Measurements from ENCODE around the gene UPB1. TPM values are rescaled to one million over a fixed set of nuclear protein-coding genes. Genes with fewer than 3 reads are reported as not detected.

The UPB1 gene
- total and polyA plus RNA-seq, 2 experiments from 2014 or later: 0.39 to 1.6 TPM

DNA sequence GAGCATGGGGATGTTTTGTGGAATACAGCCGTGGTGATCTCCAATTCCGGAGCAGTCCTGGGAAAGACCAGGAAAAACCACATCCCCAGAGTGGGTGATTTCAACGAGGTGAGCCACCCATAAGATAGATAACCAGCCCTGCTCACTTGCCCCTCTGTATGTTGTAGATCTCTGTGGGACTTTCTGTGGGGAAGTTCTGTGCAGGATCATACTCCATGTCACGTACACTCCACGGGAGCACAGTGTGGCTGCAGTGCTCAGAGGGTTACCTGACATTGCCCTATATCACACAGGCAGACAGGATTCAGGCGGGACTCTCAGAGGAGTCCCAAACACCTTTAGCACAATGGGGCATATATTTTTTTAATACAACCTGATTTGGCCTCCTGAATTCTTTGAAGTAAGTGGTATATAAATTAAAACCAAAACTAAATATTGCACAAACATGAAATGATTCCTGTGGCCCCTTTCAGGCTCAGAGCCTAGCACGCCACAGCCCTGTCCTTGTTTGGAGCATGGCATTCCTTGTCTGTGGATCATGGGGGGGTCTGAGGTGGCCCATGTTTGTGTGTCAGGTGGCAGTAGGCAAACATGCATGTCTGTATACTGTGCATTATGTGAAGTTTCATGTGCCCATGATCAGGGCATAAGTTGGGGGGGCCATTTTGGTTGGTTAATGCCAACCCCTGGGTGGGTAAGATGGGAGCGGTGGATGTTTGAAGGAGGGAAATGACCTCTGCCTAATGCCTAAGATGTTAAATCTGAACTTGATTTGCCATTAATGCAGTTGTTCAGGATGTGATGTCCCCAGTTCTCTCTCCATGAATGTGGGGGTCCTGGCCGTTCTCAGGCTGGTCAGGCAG, 18.5 kb downstream of the UPB1 start:
- TF ChIP-seq, protein P1, sequence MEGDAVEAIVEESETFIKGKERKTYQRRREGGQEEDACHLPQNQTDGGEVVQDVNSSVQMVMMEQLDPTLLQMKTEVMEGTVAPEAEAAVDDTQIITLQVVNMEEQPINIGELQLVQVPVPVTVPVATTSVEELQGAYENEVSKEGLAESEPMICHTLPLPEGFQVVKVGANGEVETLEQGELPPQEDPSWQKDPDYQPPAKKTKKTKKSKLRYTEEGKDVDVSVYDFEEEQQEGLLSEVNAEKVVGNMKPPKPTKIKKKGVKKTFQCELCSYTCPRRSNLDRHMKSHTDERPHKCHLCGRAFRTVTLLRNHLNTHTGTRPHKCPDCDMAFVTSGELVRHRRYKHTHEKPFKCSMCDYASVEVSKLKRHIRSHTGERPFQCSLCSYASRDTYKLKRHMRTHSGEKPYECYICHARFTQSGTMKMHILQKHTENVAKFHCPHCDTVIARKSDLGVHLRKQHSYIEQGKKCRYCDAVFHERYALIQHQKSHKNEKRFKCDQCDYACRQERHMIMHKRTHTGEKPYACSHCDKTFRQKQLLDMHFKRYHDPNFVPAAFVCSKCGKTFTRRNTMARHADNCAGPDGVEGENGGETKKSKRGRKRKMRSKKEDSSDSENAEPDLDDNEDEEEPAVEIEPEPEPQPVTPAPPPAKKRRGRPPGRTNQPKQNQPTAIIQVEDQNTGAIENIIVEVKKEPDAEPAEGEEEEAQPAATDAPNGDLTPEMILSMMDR (IDR thresholded peaks at IDR 0.05; ENCODE audit: poor library complexity): no peak
- TF ChIP-seq EZH2phosphoT487 (IDR thresholded peaks at IDR 0.05; ENCODE audit: low read depth, severe bottlenecking, unreplicated experiment): no peak
- TF ChIP-seq EZH2 (IDR thresholded peaks at IDR 0.05; ENCODE audit: borderline replicate concordance): no peak
- Histone ChIP-seq H4K20me1 (ENCODE audit: insufficient read depth, poor library complexity, severe bottlenecking) (no peaks in the 10 kb centered on the region), H3K9me3 (ENCODE audit: low read depth) (no peaks in the 10 kb centered on the region), H2AFZ (no peak overlapping the region), H3K79me2 (no peaks in the 10 kb centered on the region), H3K27me3 (no peaks in the 10 kb centered on the region), H3K4me1 (ENCODE audit: insufficient read depth) (peaks cover 29% of the 10 kb centered on the region), H3K27ac (peak overlapping the region; percentile 24), H3K4me2 (peak overlapping the region; percentile 16), H3K4me3 (no peak overlapping the region), H3K9me2 (replicated peaks; ENCODE audit: insufficient read depth) (no peaks in the 10 kb centered on the region), H3K36me3 (replicated peaks; ENCODE audit: insufficient read depth, low read depth) (no peaks in the 10 kb centered on the region)
- no peak for DNase-seq (ENCODE audit: low spot score)
- 80% methylated on average over 9 of the region's 9 CpGs for WGBS (ENCODE audit: low lambda C conversion rate, missing lambda C conversion rate)

DNA sequence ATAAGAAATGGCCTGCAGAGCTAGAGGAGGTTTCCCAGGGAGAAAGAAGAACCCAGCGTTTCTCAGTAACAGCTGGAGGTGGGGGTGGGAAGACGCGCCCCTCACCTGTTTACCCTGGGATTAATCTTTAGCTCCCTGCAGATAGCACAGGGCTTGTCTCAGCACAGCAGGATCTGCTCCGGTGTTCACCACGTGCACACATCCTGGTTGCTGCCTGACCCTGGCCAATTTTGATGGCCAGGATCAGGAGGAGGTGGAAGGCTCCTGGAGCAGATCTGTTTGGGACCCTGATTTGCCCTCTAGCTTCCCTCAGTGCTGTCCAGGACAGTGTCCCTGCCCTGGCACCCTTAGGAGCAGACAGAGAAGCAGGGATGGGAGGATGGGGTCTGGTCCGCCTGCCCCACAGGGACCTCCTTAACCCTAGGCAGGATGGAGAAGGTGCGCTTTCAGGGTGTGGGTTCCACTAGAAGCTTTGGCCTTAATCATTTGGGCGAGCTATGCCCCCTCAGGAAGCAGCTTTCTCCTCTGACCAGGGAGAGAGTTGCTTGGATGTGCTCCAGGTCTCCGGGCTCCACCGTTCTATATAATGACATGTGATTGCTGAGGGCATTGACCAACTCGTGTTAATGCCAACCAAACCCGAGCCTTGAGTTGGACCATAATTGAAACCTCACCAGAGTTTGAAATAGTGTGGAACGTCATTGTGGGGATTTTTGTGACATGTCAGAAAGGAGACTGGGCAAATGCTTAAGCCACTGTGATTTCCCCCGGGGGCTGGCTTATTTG, 19.3 kb downstream of the UPB1 start:
- WGBS (ENCODE audit: low lambda C conversion rate, missing lambda C conversion rate): 70% methylated on average over 14 of the region's 14 CpGs
- Histone ChIP-seq H3K9me2 (replicated peaks; ENCODE audit: insufficient read depth) (no peaks in the 10 kb centered on the region), H3K4me1 (ENCODE audit: insufficient read depth) (peaks cover 29% of the 10 kb centered on the region), H3K4me3 (no peak overlapping the region), H3K27ac (peak overlapping the region; percentile 54), H4K20me1 (ENCODE audit: insufficient read depth, poor library complexity, severe bottlenecking) (no peaks in the 10 kb centered on the region), H3K9me3 (ENCODE audit: low read depth) (no peaks in the 10 kb centered on the region), H3K36me3 (replicated peaks; ENCODE audit: insufficient read depth, low read depth) (no peaks in the 10 kb centered on the region), H3K4me2 (peak overlapping the region; percentile 16), H2AFZ (no peak overlapping the region), H3K27me3 (no peaks in the 10 kb centered on the region), H3K79me2 (no peaks in the 10 kb centered on the region)
- DNase-seq (ENCODE audit: low spot score): peak; percentile 60
- TF ChIP-seq EZH2phosphoT487 (IDR thresholded peaks at IDR 0.05; ENCODE audit: low read depth, severe bottlenecking, unreplicated experiment) (no peak), EZH2 (IDR thresholded peaks at IDR 0.05; ENCODE audit: borderline replicate concordance) (no peak)
- TF ChIP-seq, protein P1 (IDR thresholded peaks at IDR 0.05; ENCODE audit: poor library complexity): no peak

DNA sequence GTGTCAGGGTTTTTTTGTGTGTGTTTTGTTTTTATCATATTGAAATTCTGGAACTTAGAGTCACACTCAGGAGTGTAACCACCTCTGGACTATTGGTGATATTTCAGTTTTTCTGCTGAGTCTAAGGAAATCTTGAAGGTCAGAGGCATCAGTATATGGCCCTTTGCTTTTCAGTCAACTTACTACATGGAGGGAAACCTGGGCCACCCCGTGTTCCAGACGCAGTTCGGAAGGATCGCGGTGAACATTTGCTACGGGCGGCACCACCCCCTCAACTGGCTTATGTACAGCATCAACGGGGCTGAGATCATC, 19.9 kb downstream of the UPB1 start:
- H3K4me3 ChIP-seq: no peak overlapping the region
- no peaks in the 10 kb centered on the region for H3K27me3 ChIP-seq
- no peaks in the 10 kb centered on the region for H4K20me1 ChIP-seq (ENCODE audit: insufficient read depth, poor library complexity, severe bottlenecking)
- WGBS (ENCODE audit: low lambda C conversion rate, missing lambda C conversion rate): 92% methylated on average over 8 of the region's 8 CpGs
- no peak overlapping the region for H2AFZ ChIP-seq
- no peak overlapping the region for H3K4me2 ChIP-seq
- TF ChIP-seq EZH2phosphoT487 (IDR thresholded peaks at IDR 0.05; ENCODE audit: low read depth, severe bottlenecking, unreplicated experiment) (no peak), EZH2 (IDR thresholded peaks at IDR 0.05; ENCODE audit: borderline replicate concordance) (no peak)
- TF ChIP-seq, protein P1 (IDR thresholded peaks at IDR 0.05; ENCODE audit: poor library complexity): no peak
- H3K9me3 ChIP-seq (ENCODE audit: low read depth): no peaks in the 10 kb centered on the region
- peaks cover 29% of the 10 kb centered on the region for H3K4me1 ChIP-seq (ENCODE audit: insufficient read depth)
- no peaks in the 10 kb centered on the region for H3K36me3 ChIP-seq (replicated peaks; ENCODE audit: insufficient read depth, low read depth)
- DNase-seq (ENCODE audit: low spot score): no peak
- H3K79me2 ChIP-seq: no peaks in the 10 kb centered on the region
- no peak overlapping the region for H3K27ac ChIP-seq
- H3K9me2 ChIP-seq (replicated peaks; ENCODE audit: insufficient read depth): no peaks in the 10 kb centered on the region

Data from hepatocyte (in vitro differentiated cells).